Heart left ventricle (tissue), 13 donors: ENCODE data around the gene ALAS1.

ENCODE experiments used
- CTCF ChIP-seq, 12 donors: fragments of 200-600 bp; sonication (generic) in 4 of 12; IDR thresholded peaks; one replicate each; pipeline versions ENCODE4 v1.5.0 to v1.8.0; 2018 to 2022; ENCODE audit warnings: antibody characterized with exemption in 12 of 12, mild to moderate bottlenecking in 5 of 12
- POLR2A ChIP-seq, 2 donors: fragments of 450-650 bp; IDR thresholded peaks; one replicate each; pipeline ENCODE4 v1.6.1; 2017; ENCODE audit warnings: antibody characterized with exemption in 2 of 2, mild to moderate bottlenecking in 2 of 2, moderate library complexity in 2 of 2
- donor health status: ischemic (EF 13 %, LVEDD 7.1; RV severe dilation, severe dysfunction).
- donor health status: DM: no; HTN: yes; CAD: no.
- donor health status: DM: no; HTN: no; CAD: no.
- donor health status: ischemic (EF 25% LVEDD 6.9; RV normal size, moderate dysfunction).
- donor health status: ischemic (EF 25% LVEDD 5.7; RV mildly dilated, moderate dysfunction).
- donor health status: ischemic (EF 35%, LVEDD 5.7; RV mildly dilated, moderate dysfunction).
- donor health status: nonischemic (EF 11% LVEDD 7.7; RV severe dilation, severe dysfunction).
- donor health status: DM: yes; HTN: yes; CAD: no.
- donor health status: PGD.
- donor health status: ischemic (EF 29% LVEDD 5.4; RV normal size, mild dysfunction).
- donor health status: nonischemic (EF 23%, LVEDD 6.1; RV moderate dilation, normal function).

- no peak for TF ChIP-seq CTCF (IDR thresholded peaks at IDR 0.05)
- TF ChIP-seq POLR2A (IDR thresholded peaks at IDR 0.05) = no peak
Measured at GRCh38 chr3:52182196-52182595, 15.8 kb upstream of the ALAS1 start.
